H1 (cell line): ENCODE data around the gene E2F8. TPM values are rescaled to one million over a fixed set of nuclear protein-coding genes. Genes with fewer than 3 reads are reported as not detected.

Experiments used
- CHD7 ChIP-seq: fragments of 300-600 bp; sonication (generic); IDR thresholded peaks from 2 replicates; pipeline ENCODE4 v1.7.1; 2012; ENCODE audit warnings: low read length, moderate library complexity, mild to moderate bottlenecking, inconsistent platforms; ENCODE audit not compliant: insufficient replicate concordance
- TAF7 ChIP-seq: optimal IDR thresholded peaks from 2 replicates; pipeline ENCODE3; 2011; ENCODE audit warnings: low read depth, mild to moderate bottlenecking, inconsistent platforms, low read length, moderate library complexity, borderline replicate concordance
- polyA plus RNA-seq, 7 experiments: library from polyadenylated mRNA; depleted of rRNA in 3 of 7; stranded (reverse) in 5 of 7; unstranded in 2 of 7; fragments of >200 nt in 5 of 7; fragments of 200-250 nt in 2 of 7; gene quantifications; 1 replicate in 5 of 7; 2 replicates in 1 of 7; 4 replicates in 1 of 7; pipeline versions ENCODE4 v1.2.1 to v1.2.3, GENCODE V29; 2011 to 2013; ENCODE audit warnings: missing spikeins in 2 of 7, mixed read lengths in 2 of 7
- total RNA-seq: library from RNA; stranded (reverse); fragmentation: NEBNext Ultra II Directional; extraction: Animal tissue kit (Norgen Biotek cat#: 25700); gene quantifications from 2 replicates; pipeline ENCODE4 v1.2.1, GENCODE V29; 2021

E2F8 gene
- total and polyA plus RNA-seq, 2 of the 8 experiments (the other 6 are each of a cell fraction or from before 2014, with no cell fraction given): 5.4 to 11.4 TPM

- TF ChIP-seq CHD7 (no peak), TAF7 (no peak)
- TF ChIP-seq, all 59 proteins: peak for 2
These were observed 19.0 kb upstream of the E2F8 start (continued) for GRCh38 chr11:19259487-19260345.
